GM12873 (cell line): Measurements from ENCODE around the gene NPLOC4.

Source experiments
- CTCF ChIP-seq: IDR thresholded peaks from 2 replicates; pipeline ENCODE4 v1.5.1; 2012; ENCODE audit warnings: low read depth, mild to moderate bottlenecking, moderate library complexity, low read length, control low read depth; ENCODE audit not compliant: insufficient read depth; ENCODE audit errors: missing control alignments

NPLOC4 gene

GRCh38 chr17:81539961-81540675 is 96.8 kb downstream of the NPLOC4 start:
- no peak for TF ChIP-seq CTCF

- TF ChIP-seq CTCF: no peak
Observed at GRCh38 chr17:81539571-81539900, 97.4 kb downstream of the NPLOC4 start.

- TF ChIP-seq CTCF: no peak
Observed at GRCh38 chr17:81538651-81539570, 98.0 kb downstream of the NPLOC4 start.

- no peak for TF ChIP-seq CTCF
Observed at GRCh38 chr17:81537856-81538555, 98.9 kb downstream of the NPLOC4 start.

- TF ChIP-seq CTCF: peak; percentile 74
Observed at GRCh38 chr17:81537343-81537855, 99.5 kb downstream of the NPLOC4 start.

- no peak for TF ChIP-seq CTCF
Observed at GRCh38 chr17:81536299-81537290, 100.3 kb downstream of the NPLOC4 start.
